SK-N-SH treated with all-trans-retinoic acid at 6 μM for 48 hours (cell line): ENCODE data around the gene MT1G.
A peak's percentile ranks its signal among the peaks of the same experiment; 100 is the strongest.

Source experiments
- ATAC-seq: fragments of 200-7000 bp; cut with Tn5 transposase; 3 replicates; pipeline ENCODE4 v1.9.1; 2020; ENCODE audit warnings: mild to moderate bottlenecking, moderate library complexity
- ARNTL ChIP-seq: fragments of 450-650 bp; formaldehyde crosslinking; IDR thresholded peaks from 2 replicates; pipeline ENCODE4 v1.5.0; 2020; ENCODE audit warnings: low read depth, mild to moderate bottlenecking, moderate library complexity, borderline replicate concordance
- BACH2 ChIP-seq: fragments of 250-450 bp; sonication (Bioruptor Pico); IDR thresholded peaks from 2 replicates; pipeline ENCODE4 v1.9.0; 2021; ENCODE audit warnings: mild to moderate bottlenecking, borderline replicate concordance
- CREB5 ChIP-seq: fragments of 250-450 bp; sonication (Bioruptor Pico); IDR thresholded peaks from 2 replicates; pipeline ENCODE4 v1.5.1; 2020; ENCODE audit warnings: low read depth, mild to moderate bottlenecking, moderate library complexity
- CSDC2 ChIP-seq: fragments of 250-450 bp; sonication (Bioruptor Pico); IDR thresholded peaks from 2 replicates; pipeline ENCODE4 v1.5.0; 2020; ENCODE audit warnings: mild to moderate bottlenecking, moderate library complexity
- CSRNP3 ChIP-seq: fragments of 250-450 bp; sonication (Bioruptor Pico); IDR thresholded peaks from 2 replicates; pipeline ENCODE4 v1.5.1; 2021; ENCODE audit warnings: mild to moderate bottlenecking, moderate library complexity
- ESRRG ChIP-seq: fragments of 250-450 bp; sonication (Bioruptor Pico); IDR thresholded peaks from 2 replicates; pipeline ENCODE4 v1.6.1; 2021; ENCODE audit warnings: mild to moderate bottlenecking
- GLIS3 ChIP-seq: fragments of 250-450 bp; sonication (Bioruptor Pico); IDR thresholded peaks from 2 replicates; pipeline ENCODE4 v1.5.0; 2020; ENCODE audit warnings: mild to moderate bottlenecking, moderate library complexity
- ISL1 ChIP-seq: fragments of 250-450 bp; sonication (Bioruptor Pico); IDR thresholded peaks from 2 replicates; pipeline ENCODE4 v2.1.2; 2022; ENCODE audit warnings: mild to moderate bottlenecking, moderate library complexity
- OSR1 ChIP-seq: fragments of 250-450 bp; sonication (Bioruptor Pico); IDR thresholded peaks from 2 replicates; pipeline ENCODE4 v1.8.0; 2022; ENCODE audit warnings: moderate library complexity, mild to moderate bottlenecking, inconsistent platforms
- POU6F1 ChIP-seq: fragments of 250-450 bp; sonication (Bioruptor Pico); IDR thresholded peaks from 2 replicates; pipeline ENCODE4 v1.8.0; 2021; ENCODE audit warnings: low read depth, mild to moderate bottlenecking, moderate library complexity, borderline replicate concordance
- PPARA ChIP-seq: fragments of 250-450 bp; sonication (Bioruptor Pico); IDR thresholded peaks from 2 replicates; pipeline ENCODE4 v1.5.0; 2020; ENCODE audit warnings: mild to moderate bottlenecking, borderline replicate concordance
- RARB ChIP-seq: fragments of 250-450 bp; sonication (Bioruptor Pico); IDR thresholded peaks from 2 replicates; pipeline ENCODE4 v1.8.0; 2021; ENCODE audit warnings: mild to moderate bottlenecking, moderate library complexity
- SNAI2 ChIP-seq: fragments of 250-450 bp; sonication (Bioruptor Pico); IDR thresholded peaks from 2 replicates; pipeline ENCODE4 v1.5.0; 2020; ENCODE audit warnings: mild to moderate bottlenecking, moderate library complexity
- TCF4 ChIP-seq: fragments of 250-450 bp; sonication (Bioruptor Pico); IDR thresholded peaks from 2 replicates; pipeline ENCODE4 v1.8.0; 2021; ENCODE audit warnings: mild to moderate bottlenecking, moderate library complexity, borderline replicate concordance
- TOX ChIP-seq: fragments of 250-450 bp; sonication (Bioruptor Pico); IDR thresholded peaks from 2 replicates; pipeline ENCODE4 v1.8.0; 2021; ENCODE audit warnings: mild to moderate bottlenecking, moderate library complexity, borderline replicate concordance
- TSHZ2 ChIP-seq: fragments of 250-450 bp; sonication (Bioruptor Pico); IDR thresholded peaks from 2 replicates; pipeline ENCODE4 v1.5.0; 2020; ENCODE audit warnings: mild to moderate bottlenecking, moderate library complexity
- ZC3H10 ChIP-seq: fragments of 250-450 bp; sonication (Bioruptor Pico); IDR thresholded peaks from 2 replicates; pipeline ENCODE4 v1.5.1; 2021; ENCODE audit warnings: mild to moderate bottlenecking, moderate library complexity
- ZFP3 ChIP-seq: fragments of 250-450 bp; sonication (Bioruptor Pico); IDR thresholded peaks from 2 replicates; pipeline ENCODE4 v1.5.0; 2020; ENCODE audit warnings: mild to moderate bottlenecking, moderate library complexity
- ZFP30 ChIP-seq: fragments of 450-650 bp; formaldehyde crosslinking; IDR thresholded peaks from 2 replicates; pipeline ENCODE4 v1.5.0; 2022; ENCODE audit warnings: mild to moderate bottlenecking, moderate library complexity
- ZNF565 ChIP-seq: fragments of 450-650 bp; formaldehyde crosslinking; conservative IDR thresholded peaks from 2 replicates; pipeline ENCODE4 v1.5.0; 2020; ENCODE audit warnings: low read depth, mild to moderate bottlenecking, moderate library complexity
- ZNF70 ChIP-seq: fragments of 450-650 bp; formaldehyde crosslinking; IDR thresholded peaks from 2 replicates; pipeline ENCODE4 v1.5.0; 2020; ENCODE audit warnings: mild to moderate bottlenecking, moderate library complexity
- ZNF8 ChIP-seq: fragments of 450-650 bp; formaldehyde crosslinking; IDR thresholded peaks from 2 replicates; pipeline ENCODE4 v1.5.0; 2020; ENCODE audit warnings: mild to moderate bottlenecking, moderate library complexity

MT1G gene

GRCh38 chr16:56637814-56638750, 29.8 kb downstream of the MT1G start, which contains the start of gene MT1A:
MT1A (plus strand) TSS chr16:56638666; CDS start chr16:56638739, 73 bp downstream.
- TF ChIP-seq TCF4: no peak
- TF ChIP-seq ZNF70 (CRISPR knock-in tag): no peak
- no peak for TF ChIP-seq ARNTL (CRISPR knock-in tag)
- no peak for TF ChIP-seq ZFP30 (CRISPR knock-in tag)
- TF ChIP-seq ZNF565 (CRISPR knock-in tag): no peak
- TF ChIP-seq OSR1: no peak
- no peak for TF ChIP-seq SNAI2
- no peak for TF ChIP-seq ZFP3 (CRISPR knock-in tag)
- TF ChIP-seq CSDC2: no peak
- TF ChIP-seq GLIS3: no peak
- TF ChIP-seq TOX (CRISPR knock-in tag): no peak
- no peak for TF ChIP-seq ISL1 (CRISPR knock-in tag)
- TF ChIP-seq RARB: no peak
- TF ChIP-seq BACH2 (CRISPR knock-in tag): no peak
- no peak for TF ChIP-seq CREB5 (CRISPR knock-in tag)
- no peak for TF ChIP-seq PPARA (CRISPR knock-in tag)
- no peak for TF ChIP-seq ZC3H10 (CRISPR knock-in tag)
- TF ChIP-seq TSHZ2 (CRISPR knock-in tag): no peak
- no peak for TF ChIP-seq ZNF8 (CRISPR knock-in tag)
- no peak for TF ChIP-seq CSRNP3
- ATAC-seq: peak; percentile 78

- TF ChIP-seq ESRRG (CRISPR knock-in tag) (no peak), ZNF565 (CRISPR knock-in tag) (no peak), ZC3H10 (CRISPR knock-in tag) (no peak), CSDC2 (no peak), SNAI2 (no peak), GLIS3 (no peak), ARNTL (CRISPR knock-in tag) (no peak), ISL1 (CRISPR knock-in tag) (no peak), OSR1 (no peak)
- no peak for ATAC-seq
Measured at GRCh38 chr16:56636616-56637413, 31.1 kb downstream of the MT1G start.

- no peak for ATAC-seq
- TF ChIP-seq BACH2 (CRISPR knock-in tag) (no peak), ZFP3 (CRISPR knock-in tag) (no peak), POU6F1 (CRISPR knock-in tag) (no peak), CSRNP3 (no peak), TCF4 (no peak), ZC3H10 (CRISPR knock-in tag) (no peak), ZNF8 (CRISPR knock-in tag) (no peak), CSDC2 (no peak), ESRRG (CRISPR knock-in tag) (no peak), ARNTL (CRISPR knock-in tag) (no peak), ZNF70 (CRISPR knock-in tag) (no peak), TSHZ2 (CRISPR knock-in tag) (no peak), ZFP30 (CRISPR knock-in tag) (no peak)
Measured at GRCh38 chr16:56635441-56635967, 32.4 kb downstream of the MT1G start.
